ENCODE measurements around the gene PEX12.

DNA sequence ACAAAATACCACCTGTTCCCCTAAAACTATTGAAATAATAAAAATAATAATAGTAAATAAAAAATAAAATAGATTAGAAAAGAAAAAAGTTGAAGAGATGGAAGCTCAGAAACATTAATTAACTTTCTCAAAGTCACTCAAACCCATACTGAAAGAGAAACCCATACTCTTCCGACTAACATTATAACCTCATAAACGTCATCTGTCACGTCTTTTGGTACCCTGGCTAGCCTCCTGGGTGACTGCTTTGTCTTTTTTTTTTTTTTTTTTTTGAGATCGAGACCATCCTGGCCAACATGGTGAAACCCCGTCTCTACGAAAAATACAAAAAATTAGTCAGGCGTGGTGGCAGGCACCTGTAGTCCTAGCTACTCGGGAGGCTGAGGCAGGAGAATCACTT, 48.5 kb downstream of the PEX12 start:
- no peak for TF ChIP-seq POLR2AphosphoS5 (IDR thresholded peaks at IDR 0.05; ENCODE audit: insufficient read depth, low read depth, low read length)
- no peak for TF ChIP-seq EZH2 (IDR thresholded peaks at IDR 0.05; ENCODE audit: borderline replicate concordance, low read depth, low read length, severe bottlenecking)
- no peak for TF ChIP-seq POLR2A (IDR thresholded peaks at IDR 0.05; ENCODE audit: low read depth, low read length)
- TF ChIP-seq, protein P1, sequence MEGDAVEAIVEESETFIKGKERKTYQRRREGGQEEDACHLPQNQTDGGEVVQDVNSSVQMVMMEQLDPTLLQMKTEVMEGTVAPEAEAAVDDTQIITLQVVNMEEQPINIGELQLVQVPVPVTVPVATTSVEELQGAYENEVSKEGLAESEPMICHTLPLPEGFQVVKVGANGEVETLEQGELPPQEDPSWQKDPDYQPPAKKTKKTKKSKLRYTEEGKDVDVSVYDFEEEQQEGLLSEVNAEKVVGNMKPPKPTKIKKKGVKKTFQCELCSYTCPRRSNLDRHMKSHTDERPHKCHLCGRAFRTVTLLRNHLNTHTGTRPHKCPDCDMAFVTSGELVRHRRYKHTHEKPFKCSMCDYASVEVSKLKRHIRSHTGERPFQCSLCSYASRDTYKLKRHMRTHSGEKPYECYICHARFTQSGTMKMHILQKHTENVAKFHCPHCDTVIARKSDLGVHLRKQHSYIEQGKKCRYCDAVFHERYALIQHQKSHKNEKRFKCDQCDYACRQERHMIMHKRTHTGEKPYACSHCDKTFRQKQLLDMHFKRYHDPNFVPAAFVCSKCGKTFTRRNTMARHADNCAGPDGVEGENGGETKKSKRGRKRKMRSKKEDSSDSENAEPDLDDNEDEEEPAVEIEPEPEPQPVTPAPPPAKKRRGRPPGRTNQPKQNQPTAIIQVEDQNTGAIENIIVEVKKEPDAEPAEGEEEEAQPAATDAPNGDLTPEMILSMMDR (IDR thresholded peaks at IDR 0.05; ENCODE audit: extremely low read depth in 1 of 2, insufficient read depth in 1 of 2, low read depth in 1 of 2, low read length in 2 of 2) = no peak
